Colonic mucosa (tissue), 4 donors: ENCODE data around the gene SPEF2. TPM values are rescaled to one million over a fixed set of nuclear protein-coding genes. Genes with fewer than 3 reads are reported as not detected.

Experiments used
- DNase-seq: peaks from one replicate; pipeline ENCODE4 v3.0.0-alpha.2; 2020
- H3K27ac ChIP-seq: fragments of 200-600 bp; one replicate; pipeline ENCODE4 v1.8.0; 2021
- H3K27me3 ChIP-seq: fragments of 200-600 bp; one replicate; pipeline ENCODE4 v1.8.0; 2021
- H3K36me3 ChIP-seq: fragments of 200-600 bp; one replicate; pipeline ENCODE4 v1.8.0; 2021
- H3K4me1 ChIP-seq: fragments of 200-600 bp; one replicate; pipeline ENCODE4 v1.8.0; 2021; ENCODE audit warnings: mild to moderate bottlenecking
- H3K4me3 ChIP-seq: fragments of 200-600 bp; one replicate; pipeline ENCODE4 v1.8.0; 2021
- H3K9ac ChIP-seq, 2 donors: one replicate each; pipeline ENCODE4 v1.7.0; 2013; ENCODE audit warnings: control low read depth in 2 of 2, low read depth in 2 of 2, low read length in 2 of 2
- H3K9me3 ChIP-seq: fragments of 200-600 bp; one replicate; pipeline ENCODE4 v1.8.0; 2021
- intact Hi-C: fragments of 100-400 bp; cut with DNase I; formaldehyde crosslinking; loops from one replicate; pipeline ENCODE4 v1.14.1; 2022
- total RNA-seq, 2 donors: library from RNA; stranded (reverse); fragmentation: NEBNext Ultra II Directional in 1 of 2; extraction: Animal tissue kit (Norgen Biotek cat#: 25700) in 1 of 2; gene quantifications; one replicate each; pipeline ENCODE4 v1.2.1, GENCODE V29; 2021
- TF ChIP-seq, protein P1 (sequence below): fragments of 200-600 bp; IDR thresholded peaks from one replicate; pipeline ENCODE4 v1.8.0; 2022; ENCODE audit warnings: antibody characterized with exemption, mild to moderate bottlenecking
- donor health status: healthy.
- donor health status: DM: no; HTN: no; CAD: no.
- donor health status: DM: no; HTN: no; CAD: no.

SPEF2 gene
- total RNA-seq, 2 donors from 2014 or later: 3.3 to 6.0 TPM

DNA sequence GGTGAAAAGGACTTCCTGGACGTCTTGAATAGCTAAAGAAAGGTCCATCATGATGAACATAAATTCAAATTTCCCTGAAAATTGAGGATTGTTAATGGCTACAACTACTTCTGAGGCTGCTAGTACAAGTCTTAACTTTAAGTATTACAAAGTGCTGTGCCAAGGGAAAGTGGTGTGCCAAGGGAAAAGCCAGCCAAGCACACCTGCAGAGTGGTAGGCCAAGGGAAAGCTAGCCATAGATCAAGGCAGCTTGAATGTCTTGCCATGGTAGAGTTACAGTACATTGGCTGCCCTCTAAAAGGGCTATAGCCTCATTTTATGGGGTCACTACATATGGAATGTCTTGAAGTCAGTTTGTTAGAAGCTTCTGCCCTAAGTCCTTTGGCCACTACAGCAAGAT is 64.2 kb downstream of the SPEF2 start:
- DNase-seq: no peak
- TF ChIP-seq, protein P1, sequence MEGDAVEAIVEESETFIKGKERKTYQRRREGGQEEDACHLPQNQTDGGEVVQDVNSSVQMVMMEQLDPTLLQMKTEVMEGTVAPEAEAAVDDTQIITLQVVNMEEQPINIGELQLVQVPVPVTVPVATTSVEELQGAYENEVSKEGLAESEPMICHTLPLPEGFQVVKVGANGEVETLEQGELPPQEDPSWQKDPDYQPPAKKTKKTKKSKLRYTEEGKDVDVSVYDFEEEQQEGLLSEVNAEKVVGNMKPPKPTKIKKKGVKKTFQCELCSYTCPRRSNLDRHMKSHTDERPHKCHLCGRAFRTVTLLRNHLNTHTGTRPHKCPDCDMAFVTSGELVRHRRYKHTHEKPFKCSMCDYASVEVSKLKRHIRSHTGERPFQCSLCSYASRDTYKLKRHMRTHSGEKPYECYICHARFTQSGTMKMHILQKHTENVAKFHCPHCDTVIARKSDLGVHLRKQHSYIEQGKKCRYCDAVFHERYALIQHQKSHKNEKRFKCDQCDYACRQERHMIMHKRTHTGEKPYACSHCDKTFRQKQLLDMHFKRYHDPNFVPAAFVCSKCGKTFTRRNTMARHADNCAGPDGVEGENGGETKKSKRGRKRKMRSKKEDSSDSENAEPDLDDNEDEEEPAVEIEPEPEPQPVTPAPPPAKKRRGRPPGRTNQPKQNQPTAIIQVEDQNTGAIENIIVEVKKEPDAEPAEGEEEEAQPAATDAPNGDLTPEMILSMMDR: no peak
- no peaks in the 10 kb centered on the region for H3K27me3 ChIP-seq
- no peaks in the 10 kb centered on the region for H3K9me3 ChIP-seq
- H3K27ac ChIP-seq: no peak overlapping the region
- H3K36me3 ChIP-seq: no peaks in the 10 kb centered on the region
- no peaks in the 10 kb centered on the region for H3K4me1 ChIP-seq
- no peak overlapping the region for H3K9ac ChIP-seq
- no peak overlapping the region for H3K4me3 ChIP-seq
- intact Hi-C loops: no loop called here

DNA sequence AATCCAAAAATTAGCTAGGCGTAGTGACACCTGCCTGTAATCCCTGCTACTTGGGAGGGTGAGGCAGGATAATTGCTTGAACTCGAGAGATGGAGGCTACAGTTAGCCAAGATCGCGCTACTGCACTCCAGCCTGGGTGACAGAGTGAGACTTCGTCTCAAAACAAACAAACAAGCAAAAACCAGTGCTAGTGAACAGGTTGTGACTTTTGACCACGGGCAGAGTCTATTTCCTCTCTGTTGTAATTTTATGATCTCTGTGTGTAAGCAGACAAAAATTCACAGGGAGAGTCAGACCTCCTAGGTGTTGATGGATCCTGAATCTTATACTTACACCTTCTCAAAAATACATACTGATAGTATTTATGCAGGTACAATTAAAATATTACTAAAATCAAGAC is 65.8 kb downstream of the SPEF2 start:
- Histone ChIP-seq H3K27ac (no peak overlapping the region), H3K4me1 (no peaks in the 10 kb centered on the region), H3K9ac (no peak overlapping the region), H3K4me3 (no peak overlapping the region), H3K36me3 (no peaks in the 10 kb centered on the region), H3K27me3 (no peaks in the 10 kb centered on the region), H3K9me3 (no peaks in the 10 kb centered on the region)
- intact Hi-C loops: no loop called here
- TF ChIP-seq, protein P1: no peak
- DNase-seq: no peak

DNA sequence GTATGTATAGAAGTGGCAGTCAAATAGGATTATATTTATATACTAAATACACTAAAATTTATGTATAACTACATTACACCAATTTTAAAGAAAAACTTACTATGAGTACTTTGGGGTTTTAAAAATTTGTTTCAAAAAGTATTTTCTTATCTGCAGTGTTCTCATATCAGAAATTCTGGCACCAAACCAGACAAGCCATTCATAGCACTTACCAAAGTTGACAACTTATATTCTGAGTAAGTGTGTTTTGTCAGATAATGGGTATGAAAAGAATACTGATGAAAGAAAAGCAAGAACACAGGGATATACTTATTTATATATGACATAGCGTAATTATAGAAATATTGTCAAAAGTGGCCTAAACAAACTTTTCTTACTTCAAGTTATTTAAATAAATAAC is 67.5 kb downstream of the SPEF2 start:
- no peak overlapping the region for H3K9ac ChIP-seq
- no peak overlapping the region for H3K4me3 ChIP-seq
- TF ChIP-seq, protein P1: no peak
- H3K9me3 ChIP-seq: no peaks in the 10 kb centered on the region
- H3K27ac ChIP-seq: no peak overlapping the region
- H3K4me1 ChIP-seq: no peaks in the 10 kb centered on the region
- no peaks in the 10 kb centered on the region for H3K36me3 ChIP-seq
- intact Hi-C loops: no loop called here
- H3K27me3 ChIP-seq: no peaks in the 10 kb centered on the region
- DNase-seq: no peak

DNA sequence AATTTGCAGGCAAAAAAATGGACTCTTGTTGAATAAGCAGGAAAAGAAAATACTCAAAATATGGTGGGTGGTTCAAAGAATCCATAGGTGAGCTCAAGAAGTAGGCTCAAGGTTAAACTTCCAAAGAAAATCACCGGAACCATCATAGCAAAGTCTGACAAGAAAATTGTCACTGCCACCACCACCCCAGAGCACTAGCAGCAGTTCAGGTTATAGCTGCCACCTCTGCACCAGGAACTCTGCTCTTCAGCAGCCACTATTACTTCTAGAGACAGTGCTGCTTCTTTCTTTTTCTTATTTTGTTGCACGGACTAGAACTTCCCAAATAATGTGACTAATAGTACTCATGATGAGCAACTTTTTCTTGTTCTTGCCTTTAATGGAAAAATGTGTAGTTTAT is 70.3 kb downstream of the SPEF2 start:
- no peak overlapping the region for H3K27ac ChIP-seq

DNA sequence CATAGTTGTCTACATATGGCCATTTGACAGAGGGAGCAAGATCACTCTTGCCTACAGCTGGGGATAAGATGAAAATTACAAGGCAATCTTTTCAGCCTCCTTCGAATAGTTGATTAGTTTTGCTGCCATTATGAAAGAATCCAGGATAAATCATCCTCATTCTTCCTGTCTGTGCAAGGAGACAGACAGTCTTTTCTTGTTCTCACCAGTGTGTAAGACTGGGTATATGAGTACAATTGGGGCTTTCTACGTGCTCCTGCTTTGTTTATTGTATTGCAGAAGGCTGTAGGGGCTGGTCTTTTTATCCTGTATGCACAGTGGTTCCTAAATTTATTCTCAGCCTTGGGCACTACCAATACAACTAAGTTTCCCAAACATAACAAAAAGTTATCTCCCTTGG is 76.8 kb downstream of the SPEF2 start:
- TF ChIP-seq, protein P1: no peak
- intact Hi-C loops: no loop called here
- no peak for DNase-seq
- H3K9ac ChIP-seq: no peak overlapping the region
- no peaks in the 10 kb centered on the region for H3K27me3 ChIP-seq
- H3K9me3 ChIP-seq: no peaks in the 10 kb centered on the region
- H3K27ac ChIP-seq: no peak overlapping the region
- H3K4me3 ChIP-seq: no peak overlapping the region
- no peaks in the 10 kb centered on the region for H3K36me3 ChIP-seq
- no peaks in the 10 kb centered on the region for H3K4me1 ChIP-seq

More for the DNA sequence above, 70.3 kb downstream of the SPEF2 start:
- Histone ChIP-seq H3K9me3 (no peaks in the 10 kb centered on the region), H3K9ac (no peak overlapping the region), H3K27me3 (no peaks in the 10 kb centered on the region), H3K36me3 (no peaks in the 10 kb centered on the region), H3K4me3 (no peak overlapping the region), H3K4me1 (no peaks in the 10 kb centered on the region)
- intact Hi-C loops: no loop called here
- no peak for DNase-seq
- TF ChIP-seq, protein P1: no peak
